Spinal cord (tissue), 10 donors: ENCODE results near the gene GHRH. TPM values are rescaled to one million over a fixed set of nuclear protein-coding genes. Genes with fewer than 3 reads are reported as not detected.

ENCODE experiments used
- DNase-seq, 6 donors: peaks; one replicate each; pipeline versions ENCODE4 v3.0.0 to v3.0.0-alpha.2; 2013 to 2015; ENCODE audit warnings: low spot score in 6 of 6, low read depth in 4 of 6
- H3K27ac ChIP-seq: one replicate; pipeline ENCODE4 v1.5.1; 2013; ENCODE audit warnings: low read depth, low read length, control low read depth
- H3K27me3 ChIP-seq: one replicate; pipeline ENCODE4 v1.6.1; 2013; ENCODE audit warnings: low read length; ENCODE audit not compliant: control insufficient read depth, insufficient read depth
- H3K36me3 ChIP-seq: one replicate; pipeline ENCODE4 v1.6.1; 2013; ENCODE audit warnings: low read length; ENCODE audit not compliant: control insufficient read depth, insufficient read depth
- H3K4me1 ChIP-seq: one replicate; pipeline ENCODE4 v1.6.1; 2013; ENCODE audit warnings: low read length; ENCODE audit not compliant: control insufficient read depth, insufficient read depth
- H3K4me3 ChIP-seq: one replicate; pipeline ENCODE4 v1.5.1; 2013; ENCODE audit warnings: low read depth, low read length, control low read depth
- H3K9me3 ChIP-seq: one replicate; pipeline ENCODE4 v1.6.1; 2013; ENCODE audit warnings: low read length; ENCODE audit not compliant: control insufficient read depth, insufficient read depth
- WGBS: methylation state at CpG from one replicate; pipeline ENCODE4 v1.1.5; 2013; ENCODE audit warnings: missing lambda C conversion rate; ENCODE audit not compliant: insufficient coverage; 5-methylcytosine and 5-hydroxymethylcytosine counted together
- polyA plus RNA-seq, 2 donors: library from polyadenylated mRNA; unstranded; fragments of 120-200 nt; gene quantifications; one replicate each; pipeline ENCODE4 v1.2.1, GENCODE V29; 2013; ENCODE audit not compliant: insufficient read length in 2 of 2
- total RNA-seq, 2 donors: library from RNA; depleted of rRNA in 1 of 2; stranded (reverse); fragments of 120-200 nt in 1 of 2; fragments of >200 nt in 1 of 2; gene quantifications; one replicate each; pipeline versions ENCODE4 v1.2.3 to v1.2.4, GENCODE V29; 2013 to 2014
- donor health status: healthy.

The GHRH gene
- total and polyA plus RNA-seq, 4 donors = not detected

DNA sequence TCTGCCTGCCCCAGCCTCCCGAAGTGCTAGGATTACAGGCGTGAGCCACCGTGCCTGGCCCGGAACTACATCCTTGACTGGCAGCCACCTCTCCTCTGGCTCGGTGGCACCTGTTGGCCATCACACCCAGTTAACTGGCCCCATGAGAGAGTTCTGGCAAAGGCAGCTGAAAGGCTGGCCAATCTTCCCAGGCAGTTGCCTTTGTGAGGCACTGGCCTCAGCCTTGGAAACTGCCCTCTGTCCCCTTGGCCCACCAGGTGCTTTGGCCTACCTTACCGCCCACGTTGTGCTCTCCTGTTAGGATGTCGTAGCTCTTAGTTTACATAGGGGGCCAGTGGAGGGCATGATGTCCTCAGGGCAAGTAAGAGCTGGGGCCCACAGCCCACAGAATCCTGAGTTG, 18.2 kb upstream of the GHRH start:
- H3K27me3 ChIP-seq = no peaks in the 10 kb centered on the region
- no peaks in the 10 kb centered on the region for H3K36me3 ChIP-seq
- WGBS = 69% methylated on average over 8 of the region's 8 CpGs
- H3K4me3 ChIP-seq = no peak overlapping the region
- no peaks in the 10 kb centered on the region for H3K9me3 ChIP-seq
- DNase-seq = no peak
- H3K4me1 ChIP-seq = peaks cover 21% of the 10 kb centered on the region
- no peak overlapping the region for H3K27ac ChIP-seq

DNA sequence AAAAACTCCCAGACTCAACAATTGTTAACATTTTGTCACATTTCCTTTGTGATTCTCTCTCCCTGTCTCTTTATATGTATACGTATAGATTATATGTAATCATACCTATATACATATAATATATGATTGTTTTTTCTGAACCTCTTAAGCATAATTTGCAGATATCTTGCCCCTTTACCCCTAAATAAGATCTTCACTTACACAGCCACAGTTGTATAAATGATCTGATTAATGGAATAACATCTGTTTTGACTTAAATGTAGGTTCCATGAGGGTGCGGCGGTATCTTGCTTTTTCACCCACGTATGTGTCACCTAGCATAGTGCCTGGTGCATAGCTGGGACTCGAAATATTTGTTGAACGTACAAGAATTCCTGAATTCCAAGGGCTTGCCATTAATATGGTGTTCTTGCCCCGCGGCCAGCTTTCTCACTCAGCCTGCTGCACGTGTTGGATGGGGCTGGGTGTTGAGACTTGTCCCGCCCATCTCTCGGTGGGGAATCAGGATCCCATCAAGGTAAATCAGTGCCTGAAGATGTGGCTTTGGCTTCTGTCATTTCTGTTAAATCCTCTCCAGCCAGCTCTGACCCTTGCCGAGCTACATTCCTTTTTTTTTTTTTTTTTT, 17.5 kb upstream of the GHRH start:
- whole genome bisulfite sequencing = 83% methylated on average over 9 of the region's 12 CpGs
- H3K27ac ChIP-seq = no peak overlapping the region
- DNase-seq = no peak
- no peak overlapping the region for H3K4me3 ChIP-seq
- no peaks in the 10 kb centered on the region for H3K27me3 ChIP-seq
- no peaks in the 10 kb centered on the region for H3K36me3 ChIP-seq
- peaks cover 21% of the 10 kb centered on the region for H3K4me1 ChIP-seq
- H3K9me3 ChIP-seq = no peaks in the 10 kb centered on the region

GRCh38 chr20:37277253-37277593, 15.6 kb upstream of the GHRH start:
- Histone ChIP-seq H3K36me3 (no peaks in the 10 kb centered on the region), H3K9me3 (no peaks in the 10 kb centered on the region), H3K27me3 (no peaks in the 10 kb centered on the region), H3K4me1 (peaks cover 21% of the 10 kb centered on the region), H3K4me3 (no peak overlapping the region), H3K27ac (peak overlapping the region; percentile 57)
- DNase-seq = no peak
- 85% methylated on average over 1 of the region's 2 CpGs for WGBS

- Histone ChIP-seq H3K4me1 (peaks cover 21% of the 10 kb centered on the region), H3K4me3 (no peak overlapping the region), H3K27me3 (no peaks in the 10 kb centered on the region), H3K27ac (peak overlapping the region; percentile 57), H3K36me3 (no peaks in the 10 kb centered on the region), H3K9me3 (no peaks in the 10 kb centered on the region)
- DNase-seq = peak in 2 of 6 donors; percentile 76 to 83
- WGBS = 28% methylated on average over 13 of the region's 15 CpGs
These were observed 15.1 kb upstream of the GHRH start for GRCh38 chr20:37276494-37277252.

- no peak overlapping the region for H3K4me3 ChIP-seq
- H3K27ac ChIP-seq = peak overlapping the region; percentile 25
- H3K9me3 ChIP-seq = no peaks in the 10 kb centered on the region
- no peaks in the 10 kb centered on the region for H3K27me3 ChIP-seq
- H3K4me1 ChIP-seq = peaks cover 21% of the 10 kb centered on the region
- 100% methylated on average over 1 of the region's 5 CpGs for WGBS
- H3K36me3 ChIP-seq = no peaks in the 10 kb centered on the region
- peak in 1 of 6 donors; percentile 60 for DNase-seq
These were observed 13.4 kb upstream of the GHRH start for GRCh38 chr20:37274851-37275524.

DNA sequence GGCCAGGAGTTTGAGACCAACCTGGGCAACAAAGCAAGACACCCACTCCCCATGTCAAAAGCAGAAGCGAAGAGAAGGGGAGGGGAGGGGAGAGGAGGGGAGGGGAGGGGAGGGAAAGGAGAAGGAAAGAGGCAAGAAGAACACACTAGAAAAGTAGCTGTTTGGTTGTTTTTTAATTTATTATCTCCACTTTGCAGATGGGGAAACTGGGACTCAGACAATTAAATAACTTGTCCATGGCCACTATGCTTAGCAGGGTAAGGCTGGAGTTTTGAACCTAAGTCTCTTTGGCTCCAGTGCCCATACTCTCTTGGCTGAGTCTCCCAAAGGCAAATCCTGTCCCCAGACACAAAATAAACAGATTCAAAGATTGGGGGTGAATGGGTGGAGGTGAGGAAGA, 12.4 kb upstream of the GHRH start:
- Histone ChIP-seq H3K4me3 (no peak overlapping the region), H3K27me3 (no peaks in the 10 kb centered on the region), H3K27ac (no peak overlapping the region), H3K4me1 (peaks cover 27% of the 10 kb centered on the region), H3K36me3 (no peaks in the 10 kb centered on the region), H3K9me3 (no peaks in the 10 kb centered on the region)
- WGBS = no CpG with 5 or more reads among the region's 1 CpG
- no peak for DNase-seq

DNA sequence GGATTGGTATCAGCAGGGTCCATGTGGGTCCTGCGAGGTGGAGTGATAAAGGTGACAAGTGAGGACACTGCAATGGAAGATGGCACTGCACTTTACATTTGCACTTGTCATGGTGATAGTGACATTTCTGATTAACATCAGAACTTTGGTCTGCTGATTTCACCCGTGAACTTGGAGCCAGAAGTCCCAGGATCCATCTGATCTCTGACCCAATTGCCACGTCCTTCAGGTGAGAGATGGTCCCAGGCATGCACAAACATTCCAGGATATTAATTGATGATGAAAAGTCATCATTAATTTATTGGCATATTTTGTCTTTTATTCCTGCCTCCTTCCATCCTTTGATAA, 9.8 kb upstream of the GHRH start:
- 80% methylated on average over 3 of the region's 3 CpGs for WGBS
- peaks cover 41% of the 10 kb centered on the region for H3K4me1 ChIP-seq
- no peak overlapping the region for H3K27ac ChIP-seq
- H3K36me3 ChIP-seq = no peaks in the 10 kb centered on the region
- no peak overlapping the region for H3K4me3 ChIP-seq
- no peaks in the 10 kb centered on the region for H3K27me3 ChIP-seq
- no peaks in the 10 kb centered on the region for H3K9me3 ChIP-seq
- DNase-seq = no peak

GRCh38 chr20:37270576-37271420, 9.2 kb upstream of the GHRH start:
- Histone ChIP-seq H3K4me3 (no peak overlapping the region), H3K4me1 (peaks cover 41% of the 10 kb centered on the region), H3K9me3 (no peaks in the 10 kb centered on the region), H3K27ac (peak overlapping the region; percentile 15), H3K36me3 (no peaks in the 10 kb centered on the region), H3K27me3 (no peaks in the 10 kb centered on the region)
- DNase-seq = no peak
- WGBS = 86% methylated on average over 9 of the region's 12 CpGs

GRCh38 chr20:37267667-37268313, 6.2 kb upstream of the GHRH start:
- no peaks in the 10 kb centered on the region for H3K27me3 ChIP-seq
- peak overlapping the region; percentile 87 for H3K27ac ChIP-seq
- H3K4me3 ChIP-seq = peak overlapping the region; percentile 4
- H3K36me3 ChIP-seq = no peaks in the 10 kb centered on the region
- H3K9me3 ChIP-seq = no peaks in the 10 kb centered on the region
- 10% methylated on average over 7 of the region's 15 CpGs for WGBS
- DNase-seq = peak in 5 of 6 donors; percentile 62 to 95 (median 76)
- H3K4me1 ChIP-seq = peaks cover 41% of the 10 kb centered on the region
